Measurements from ENCODE around the gene SHB. TPM values are rescaled to one million over a fixed set of nuclear protein-coding genes. Genes with fewer than 3 reads are reported as not detected.

Gene SHB
- total RNA-seq, 2 donors from 2014 or later = 41.7 to 57.9 TPM

DNA sequence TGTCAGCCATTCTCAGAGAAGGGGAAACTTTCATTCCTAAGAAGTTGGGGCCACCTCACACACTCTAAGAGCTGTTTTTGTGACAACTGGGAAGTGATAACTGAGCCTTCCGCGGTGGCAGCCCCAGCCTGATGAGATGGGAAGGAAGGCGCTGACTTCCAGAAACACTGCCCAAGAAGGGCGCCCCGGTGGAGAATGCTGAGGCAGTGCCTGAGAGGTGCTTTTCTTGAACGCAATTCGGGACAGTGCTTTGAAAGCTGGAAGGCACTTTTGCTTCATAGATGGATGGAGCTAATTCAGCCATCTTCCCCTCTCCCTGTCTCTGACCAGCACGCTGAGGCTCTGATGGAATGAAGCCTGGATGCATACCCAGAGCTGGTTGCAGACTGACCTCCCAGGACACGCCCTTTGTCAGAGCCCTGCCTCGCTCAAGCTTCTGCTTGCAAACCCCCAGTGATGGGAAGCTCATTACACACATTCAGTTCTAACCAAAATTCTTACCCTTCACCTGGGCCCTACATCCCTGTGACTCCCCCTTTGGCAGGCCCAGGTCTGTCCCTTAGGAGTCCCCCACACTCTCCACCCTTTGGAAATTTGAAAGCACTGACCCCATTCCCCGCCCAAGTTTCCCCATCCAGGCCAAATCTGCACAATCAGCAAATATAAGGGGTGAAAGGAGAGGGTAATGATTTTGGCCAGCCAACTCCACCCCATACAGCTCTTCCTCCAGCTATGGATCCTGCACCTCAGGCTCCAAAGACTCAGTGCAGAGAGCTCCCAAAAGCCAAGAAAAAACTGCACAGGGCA lies 98.5 kb downstream of the SHB start:
- ATAC-seq (ENCODE audit: insufficient number of reproducible peaks, low FRiP score, low read depth) = no peak

DNA sequence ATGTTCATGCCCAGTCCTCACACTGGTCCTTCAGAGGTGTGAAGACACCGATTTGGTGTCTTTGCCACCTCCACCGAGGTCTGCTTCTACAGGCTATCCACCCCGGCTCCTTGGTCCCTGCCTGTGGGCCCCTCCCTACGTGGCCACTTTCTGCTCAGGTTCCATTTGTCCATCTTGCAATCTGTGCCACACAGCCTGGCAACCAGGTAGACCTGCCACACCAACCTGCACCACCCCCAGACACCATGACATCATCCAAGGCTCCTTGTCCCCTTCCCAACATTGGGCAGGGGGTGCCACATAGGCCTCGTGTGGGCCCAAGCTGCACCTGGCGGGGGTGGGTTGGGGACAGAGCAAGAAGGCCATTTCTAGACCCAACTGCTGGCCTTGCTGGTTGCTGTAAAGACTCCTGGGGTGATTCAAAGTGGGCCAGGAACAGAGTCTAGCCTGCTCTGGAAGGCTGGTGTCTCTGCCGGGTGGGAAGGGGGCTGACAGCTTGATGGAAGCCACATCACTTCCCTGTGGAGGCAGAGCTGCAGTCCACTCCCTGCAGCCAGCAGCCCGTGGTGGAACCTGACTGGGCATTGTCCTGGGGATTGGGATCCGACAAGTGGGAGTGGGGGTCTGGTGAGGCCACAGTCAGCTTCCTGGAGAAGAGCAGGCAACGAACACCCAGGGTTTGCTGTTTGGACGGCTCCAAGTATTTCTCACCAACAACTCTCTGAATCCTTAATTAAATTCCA lies 99.3 kb downstream of the SHB start:
- TF ChIP-seq, protein P1, sequence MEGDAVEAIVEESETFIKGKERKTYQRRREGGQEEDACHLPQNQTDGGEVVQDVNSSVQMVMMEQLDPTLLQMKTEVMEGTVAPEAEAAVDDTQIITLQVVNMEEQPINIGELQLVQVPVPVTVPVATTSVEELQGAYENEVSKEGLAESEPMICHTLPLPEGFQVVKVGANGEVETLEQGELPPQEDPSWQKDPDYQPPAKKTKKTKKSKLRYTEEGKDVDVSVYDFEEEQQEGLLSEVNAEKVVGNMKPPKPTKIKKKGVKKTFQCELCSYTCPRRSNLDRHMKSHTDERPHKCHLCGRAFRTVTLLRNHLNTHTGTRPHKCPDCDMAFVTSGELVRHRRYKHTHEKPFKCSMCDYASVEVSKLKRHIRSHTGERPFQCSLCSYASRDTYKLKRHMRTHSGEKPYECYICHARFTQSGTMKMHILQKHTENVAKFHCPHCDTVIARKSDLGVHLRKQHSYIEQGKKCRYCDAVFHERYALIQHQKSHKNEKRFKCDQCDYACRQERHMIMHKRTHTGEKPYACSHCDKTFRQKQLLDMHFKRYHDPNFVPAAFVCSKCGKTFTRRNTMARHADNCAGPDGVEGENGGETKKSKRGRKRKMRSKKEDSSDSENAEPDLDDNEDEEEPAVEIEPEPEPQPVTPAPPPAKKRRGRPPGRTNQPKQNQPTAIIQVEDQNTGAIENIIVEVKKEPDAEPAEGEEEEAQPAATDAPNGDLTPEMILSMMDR (IDR thresholded peaks at IDR 0.05) = no peak
- H3K27ac ChIP-seq = no peak overlapping the region
- DNase-seq (ENCODE audit: low spot score) = no peak

More for the DNA sequence above, 98.5 kb downstream of the SHB start:
- Histone ChIP-seq H3K36me3 (peaks cover 2% of the 10 kb centered on the region), H3K4me1 (ENCODE audit: control insufficient read depth in 1 of 2, low read depth in 2 of 2) (peaks cover 13 to 40% of the 10 kb centered on the region in 2 donors), H3K27ac (no peak overlapping the region), H3K9me3 (no peaks in the 10 kb centered on the region), H3K27me3 (replicated peaks; ENCODE audit: insufficient read depth) (no peaks in the 10 kb centered on the region), H3K4me3 (no peak overlapping the region)
- no peak for DNase-seq (ENCODE audit: low spot score)
- TF ChIP-seq, protein P1 (IDR thresholded peaks at IDR 0.05) = no peak

GRCh38 chr9:37969130-37969529 lies 99.9 kb downstream of the SHB start:
- Histone ChIP-seq H3K27me3 (replicated peaks; ENCODE audit: insufficient read depth) (no peaks in the 10 kb centered on the region), H3K27ac (no peak overlapping the region), H3K4me3 (no peak overlapping the region), H3K36me3 (no peaks in the 10 kb centered on the region), H3K9me3 (no peaks in the 10 kb centered on the region), H3K4me1 (ENCODE audit: control insufficient read depth in 1 of 2, low read depth in 2 of 2) (peaks cover 19 to 52% of the 10 kb centered on the region in 2 donors)
- TF ChIP-seq, protein P1 (IDR thresholded peaks at IDR 0.05) = no peak
- ATAC-seq (ENCODE audit: insufficient number of reproducible peaks, low FRiP score, low read depth) = no peak
- DNase-seq (ENCODE audit: low spot score) = no peak

More for the DNA sequence above, 99.3 kb downstream of the SHB start:
- Histone ChIP-seq H3K9me3 (no peaks in the 10 kb centered on the region), H3K4me3 (no peak overlapping the region), H3K36me3 (peaks cover 2% of the 10 kb centered on the region), H3K4me1 (ENCODE audit: control insufficient read depth in 1 of 2, low read depth in 2 of 2) (peaks cover 19 to 48% of the 10 kb centered on the region in 2 donors), H3K27me3 (replicated peaks; ENCODE audit: insufficient read depth) (no peaks in the 10 kb centered on the region)
- no peak for ATAC-seq (ENCODE audit: insufficient number of reproducible peaks, low FRiP score, low read depth)

- no peaks in the 10 kb centered on the region for H3K27me3 ChIP-seq (replicated peaks; ENCODE audit: insufficient read depth)
- no peaks in the 10 kb centered on the region for H3K9me3 ChIP-seq
- H3K36me3 ChIP-seq = no peaks in the 10 kb centered on the region
- peak overlapping the region in 1 of 2 donors; percentile 10 for H3K27ac ChIP-seq
- TF ChIP-seq, protein P1 (IDR thresholded peaks at IDR 0.05) = no peak
- peaks cover 21 to 61% of the 10 kb centered on the region in 2 donors for H3K4me1 ChIP-seq (ENCODE audit: control insufficient read depth in 1 of 2, low read depth in 2 of 2)
- ATAC-seq (ENCODE audit: insufficient number of reproducible peaks, low FRiP score, low read depth) = no peak
- DNase-seq (ENCODE audit: low spot score) = peak; percentile 38
- H3K4me3 ChIP-seq = no peak overlapping the region
Measured at GRCh38 chr9:37968228-37968701, 100.8 kb downstream of the SHB start.

GRCh38 chr9:37967761-37968080 lies 101.3 kb downstream of the SHB start:
- no peaks in the 10 kb centered on the region for H3K9me3 ChIP-seq
- H3K4me3 ChIP-seq = no peak overlapping the region
- H3K27ac ChIP-seq = no peak overlapping the region
- ATAC-seq (ENCODE audit: insufficient number of reproducible peaks, low FRiP score, low read depth) (no peak), DNase-seq (ENCODE audit: low spot score) (no peak)
- no peaks in the 10 kb centered on the region for H3K36me3 ChIP-seq
- TF ChIP-seq, protein P1 (IDR thresholded peaks at IDR 0.05) = no peak
- H3K4me1 ChIP-seq (ENCODE audit: control insufficient read depth in 1 of 2, low read depth in 2 of 2) = peaks cover 22 to 66% of the 10 kb centered on the region in 2 donors
- H3K27me3 ChIP-seq (replicated peaks; ENCODE audit: insufficient read depth) = no peaks in the 10 kb centered on the region

Measured in thoracic aorta (tissue), 2 donors.